SK-N-MC (cell line): ENCODE results near the gene MYO5C.

ENCODE experiments used
- FOXP2 ChIP-seq: optimal IDR thresholded peaks from 2 replicates; pipeline ENCODE3; 2011; ENCODE audit warnings: mild to moderate bottlenecking, moderate library complexity; ENCODE audit not compliant: insufficient read depth; ENCODE audit errors: extremely low read length, control extremely low read depth
- POLR2AphosphoS5 ChIP-seq: IDR thresholded peaks from 2 replicates; pipeline ENCODE4 v1.6.1; 2012; ENCODE audit warnings: mild to moderate bottlenecking, low read depth, low read length, borderline replicate concordance

- TF ChIP-seq POLR2AphosphoS5 (no peak), FOXP2 (no peak)
Measured at GRCh38 chr15:52148403-52148802, 147.2 kb downstream of the MYO5C start.
